HEK293 (cell line): ENCODE results near the gene QPCT.
"Not testable (repeated sequence)": the region's sequence is repeated elsewhere in the genome, so short reads cannot be mapped to it uniquely, and the experiment has no call there.

Experiments
- CTCF ChIA-PET: fragments of 350-600 bp; formaldehyde crosslinking; extraction: SDS; loops from one replicate; lab custom pipeline; 2021; ENCODE audit warnings: antibody characterized with exemption; lab: Yijun Ruan, JAX
- POLR2A ChIA-PET: fragments of 300-600 bp; formaldehyde crosslinking; extraction: SDS; loops from one replicate; lab custom pipeline; 2020; ENCODE audit warnings: antibody characterized with exemption, inconsistent platforms; lab: Yijun Ruan, JAX
- H3K27ac ChIP-seq: fragments of 200-500 bp; sonication (Bioruptor generic); 2 replicates; pipeline ENCODE4 v1.5.1; 2014; ENCODE audit warnings: low read depth, low read length, control low read depth, inconsistent platforms; ENCODE audit errors: extremely low read depth
- H3K36me3 ChIP-seq, 2 experiments: fragments of 200-500 bp in 1 of 2; sonication (Bioruptor generic) in 1 of 2; 1 replicate in 1 of 2; 2 replicates in 1 of 2; pipeline ENCODE4 v1.5.1; 2014 to 2017; ENCODE audit warnings: inconsistent platforms in 2 of 2, low read length in 2 of 2; ENCODE audit not compliant: control insufficient read depth in 2 of 2, insufficient read depth in 1 of 2
- H3K4me1 ChIP-seq: fragments of 200-500 bp; sonication (Bioruptor generic); 2 replicates; pipeline ENCODE4 v1.5.1; 2014; ENCODE audit warnings: mild to moderate bottlenecking, low read length, inconsistent platforms; ENCODE audit not compliant: control insufficient read depth, insufficient read depth
- H3K4me3 ChIP-seq: 2 replicates; pipeline ENCODE4 v1.5.1; 2011; ENCODE audit warnings: low read depth, mild to moderate bottlenecking, control low read depth, low read length, moderate library complexity
- H3K9me3 ChIP-seq: fragments of 200-500 bp; sonication (Bioruptor generic); 2 replicates; pipeline ENCODE4 v1.5.1; 2014; ENCODE audit warnings: low read depth, low read length, inconsistent platforms; ENCODE audit not compliant: control insufficient read depth, insufficient read depth
- HOXD13 ChIP-seq: sonication (generic); formaldehyde crosslinking; IDR thresholded peaks from 2 replicates; pipeline ENCODE4 v1.8.0; 2022; ENCODE audit warnings: missing genetic modification reagents, borderline replicate concordance
- KLF7 ChIP-seq: fragments of 450-650 bp; formaldehyde crosslinking; IDR thresholded peaks from 2 replicates; pipeline ENCODE4 v1.5.1; 2016; ENCODE audit warnings: missing biosample characterization, missing genetic modification characterization, borderline replicate concordance
- KLF9 ChIP-seq: fragments of 450-650 bp; formaldehyde crosslinking; IDR thresholded peaks from 2 replicates; pipeline ENCODE4 v1.5.1; 2016; ENCODE audit warnings: missing biosample characterization, missing genetic modification characterization, low read depth
- PRDM1 ChIP-seq: fragments of 450-650 bp; formaldehyde crosslinking; IDR thresholded peaks from 2 replicates; pipeline ENCODE4; 2016; ENCODE audit warnings: missing biosample characterization, missing genetic modification characterization
- ZBTB17 ChIP-seq: fragments of 450-650 bp; formaldehyde crosslinking; IDR thresholded peaks from 2 replicates; pipeline ENCODE4 v1.5.1; 2016; ENCODE audit warnings: missing biosample characterization, missing genetic modification characterization
- ZNF121 ChIP-seq: fragments of 450-650 bp; formaldehyde crosslinking; IDR thresholded peaks from 2 replicates; pipeline ENCODE4 v1.5.1; 2016; ENCODE audit warnings: missing biosample characterization, missing genetic modification characterization
- ZNF2 ChIP-seq: fragments of 450-650 bp; formaldehyde crosslinking; IDR thresholded peaks from 2 replicates; pipeline ENCODE4 v1.5.1; 2016; ENCODE audit warnings: missing biosample characterization, missing genetic modification characterization
- ZNF311 ChIP-seq: fragments of 450-650 bp; formaldehyde crosslinking; IDR thresholded peaks from 2 replicates; pipeline ENCODE4 v1.5.1; 2017; ENCODE audit warnings: missing biosample characterization, missing genetic modification characterization, borderline replicate concordance
- ZNF510 ChIP-seq: fragments of 450-650 bp; formaldehyde crosslinking; IDR thresholded peaks from 2 replicates; pipeline ENCODE4 v1.5.1; 2018; ENCODE audit warnings: mild to moderate bottlenecking, missing genetic modification characterization, missing biosample characterization; ENCODE audit not compliant: insufficient replicate concordance
- ZNF544 ChIP-seq: fragments of 450-650 bp; formaldehyde crosslinking; IDR thresholded peaks from 2 replicates; pipeline ENCODE4 v1.5.0; 2017; ENCODE audit warnings: missing biosample characterization, missing genetic modification characterization
- ZNF561 ChIP-seq: fragments of 450-650 bp; IDR thresholded peaks from 2 replicates; pipeline ENCODE4 v1.5.1; 2018; ENCODE audit warnings: missing biosample characterization, missing genetic modification characterization, borderline replicate concordance
- ZNF670 ChIP-seq: fragments of 450-650 bp; formaldehyde crosslinking; IDR thresholded peaks from 2 replicates; pipeline ENCODE4 v1.5.1; 2016; ENCODE audit warnings: missing biosample characterization, missing genetic modification characterization, low read depth
- ZNF776 ChIP-seq: fragments of 450-650 bp; formaldehyde crosslinking; IDR thresholded peaks from 2 replicates; pipeline ENCODE4 v1.5.0; 2017; ENCODE audit warnings: missing biosample characterization, missing genetic modification characterization, borderline replicate concordance
- TF ChIP-seq, protein P1 (sequence below): fragments of 450-650 bp; formaldehyde crosslinking; IDR thresholded peaks from 2 replicates; pipeline ENCODE4 v1.5.1; 2016; ENCODE audit warnings: missing biosample characterization, missing genetic modification characterization, borderline replicate concordance
- TF ChIP-seq, protein P2 (sequence below): sonication (generic); formaldehyde crosslinking; IDR thresholded peaks from 2 replicates; pipeline ENCODE4 v1.8.1; 2022; ENCODE audit warnings: mild to moderate bottlenecking, moderate library complexity, missing genetic modification reagents
- TF ChIP-seq, protein P3 (sequence below): fragments of 450-650 bp; formaldehyde crosslinking; IDR thresholded peaks from 2 replicates; pipeline ENCODE4 v1.5.1; 2016; ENCODE audit warnings: missing biosample characterization, missing genetic modification characterization
- TF ChIP-seq, protein P4 (sequence below): fragments of 450-650 bp; formaldehyde crosslinking; IDR thresholded peaks from 2 replicates; pipeline ENCODE4 v1.5.1; 2016; ENCODE audit warnings: missing biosample characterization, missing genetic modification characterization
- TF ChIP-seq, protein P5 (sequence below): fragments of 450-650 bp; formaldehyde crosslinking; IDR thresholded peaks from 2 replicates; pipeline ENCODE4 v1.5.1; 2016; ENCODE audit warnings: missing biosample characterization, missing genetic modification characterization
- TF ChIP-seq, protein P6 (sequence below): fragments of 450-650 bp; formaldehyde crosslinking; IDR thresholded peaks from 2 replicates; pipeline ENCODE4 v1.5.1; 2016; ENCODE audit warnings: missing biosample characterization, missing genetic modification characterization

QPCT gene

DNA sequence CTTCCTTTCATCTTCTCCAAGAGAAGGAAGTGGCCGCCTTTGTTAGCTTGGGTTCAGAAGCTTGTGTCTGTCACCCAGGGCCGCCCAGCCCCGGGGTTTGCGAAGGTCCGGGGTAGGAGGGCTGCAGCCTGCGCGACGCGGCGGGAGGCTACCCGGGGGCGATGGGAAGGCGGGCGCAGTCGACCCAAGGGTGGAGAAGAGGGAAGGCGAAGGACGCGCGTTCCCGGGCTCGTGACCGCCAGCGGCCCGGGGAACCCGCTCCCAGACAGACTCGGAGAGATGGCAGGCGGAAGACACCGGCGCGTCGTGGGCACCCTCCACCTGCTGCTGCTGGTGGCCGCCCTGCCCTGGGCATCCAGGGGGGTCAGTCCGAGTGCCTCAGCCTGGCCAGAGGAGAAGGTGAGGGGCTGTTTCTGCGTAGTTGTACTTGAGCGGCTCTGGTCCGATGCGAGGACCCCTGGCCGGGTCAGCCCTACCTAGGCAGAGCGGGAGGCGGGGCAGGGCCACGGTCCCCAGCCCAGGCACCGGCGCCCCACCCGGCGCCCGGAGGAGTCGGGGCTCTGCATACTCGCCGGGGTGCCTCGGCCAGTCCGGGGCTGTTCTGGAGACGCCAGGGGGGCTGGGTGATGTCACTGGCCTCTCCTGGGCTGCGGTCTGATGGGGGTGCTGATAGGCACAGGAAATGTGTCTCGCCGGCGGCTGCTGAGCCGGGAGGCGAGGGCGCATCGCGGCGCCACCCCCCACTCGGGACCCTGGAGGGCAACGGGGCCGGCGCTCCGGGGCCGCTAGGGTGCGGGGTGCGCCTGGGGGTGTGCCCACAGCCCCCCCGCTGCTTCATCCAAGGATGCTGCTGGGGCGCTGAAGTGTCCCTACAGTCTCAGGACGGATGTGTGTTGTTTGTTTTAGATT lies at the start of gene QPCT (continued):
- TF ChIP-seq, protein P1, sequence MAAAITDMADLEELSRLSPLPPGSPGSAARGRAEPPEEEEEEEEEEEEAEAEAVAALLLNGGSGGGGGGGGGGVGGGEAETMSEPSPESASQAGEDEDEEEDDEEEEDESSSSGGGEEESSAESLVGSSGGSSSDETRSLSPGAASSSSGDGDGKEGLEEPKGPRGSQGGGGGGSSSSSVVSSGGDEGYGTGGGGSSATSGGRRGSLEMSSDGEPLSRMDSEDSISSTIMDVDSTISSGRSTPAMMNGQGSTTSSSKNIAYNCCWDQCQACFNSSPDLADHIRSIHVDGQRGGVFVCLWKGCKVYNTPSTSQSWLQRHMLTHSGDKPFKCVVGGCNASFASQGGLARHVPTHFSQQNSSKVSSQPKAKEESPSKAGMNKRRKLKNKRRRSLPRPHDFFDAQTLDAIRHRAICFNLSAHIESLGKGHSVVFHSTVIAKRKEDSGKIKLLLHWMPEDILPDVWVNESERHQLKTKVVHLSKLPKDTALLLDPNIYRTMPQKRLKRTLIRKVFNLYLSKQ (tag by site-specific recombination), result no peak
- TF ChIP-seq ZNF510 (tag by site-specific recombination), result no peak

DNA sequence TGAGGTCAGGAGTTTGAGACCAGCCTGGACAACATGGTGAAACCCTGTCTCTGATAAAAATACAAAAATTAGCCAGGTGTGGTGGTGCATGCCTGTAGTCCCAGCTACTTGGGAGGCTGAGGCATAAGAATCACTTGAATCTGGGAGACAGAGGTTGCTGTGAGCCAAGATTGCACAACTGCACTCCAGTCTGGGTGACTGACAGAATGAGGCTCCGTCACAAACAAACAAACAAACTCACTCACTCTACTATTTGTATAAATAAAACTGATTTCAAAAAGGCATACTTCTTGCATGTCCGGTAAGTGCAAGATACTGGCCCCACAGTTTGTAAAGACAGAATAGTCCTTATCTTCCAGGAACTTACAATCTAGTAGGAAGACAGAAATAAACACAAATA lies 49.6 kb upstream of the QPCT start:
- H3K27ac ChIP-seq, H3K9me3 ChIP-seq, H3K4me3 ChIP-seq, POLR2A ChIA-PET, CTCF ChIA-PET: not testable (repeated sequence)
- Histone ChIP-seq H3K36me3 (peaks cover 16 to 23% of the 10 kb centered on the region in 2 experiments), H3K4me1 (peaks cover 13% of the 10 kb centered on the region)

DNA sequence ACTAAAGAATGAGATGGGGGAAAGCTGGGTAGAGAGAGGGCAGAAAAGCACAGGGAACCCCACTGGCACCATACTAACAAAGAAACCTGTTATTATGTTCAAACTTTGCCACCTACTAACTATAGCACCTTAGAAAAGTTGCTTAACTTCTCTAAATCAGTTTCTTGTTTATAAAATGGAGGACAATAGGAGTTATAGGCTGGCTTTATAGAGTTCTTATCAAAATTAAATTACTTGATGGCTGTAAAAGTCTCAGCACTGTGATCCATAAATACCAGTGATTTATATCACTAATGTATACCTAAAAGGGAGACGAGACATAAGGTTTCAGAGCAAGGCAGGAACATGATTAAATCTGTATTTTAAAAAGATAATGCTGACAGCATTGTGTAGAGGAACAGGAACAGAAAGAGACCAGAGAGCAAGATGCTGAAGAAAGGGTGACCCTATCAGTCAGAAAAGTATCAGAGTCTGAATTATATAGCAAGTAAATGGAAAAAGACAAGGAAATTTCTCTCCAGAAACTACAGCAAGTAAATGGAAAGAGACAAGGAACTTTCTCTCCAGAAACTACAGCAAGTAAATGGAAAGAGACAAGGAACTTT lies 48.9 kb upstream of the QPCT start:
- H3K9me3 ChIP-seq, result no peaks in the 10 kb centered on the region
- H3K4me3 ChIP-seq, result no peak overlapping the region
- ChIA-PET POLR2A (no interaction called here), CTCF (no interaction called here)
- H3K4me1 ChIP-seq, result peaks cover 13% of the 10 kb centered on the region
- H3K36me3 ChIP-seq, result peaks cover 16 to 18% of the 10 kb centered on the region in 2 experiments
- H3K27ac ChIP-seq, result no peak overlapping the region
- TF ChIP-seq KLF9 (tag by site-specific recombination) (no peak), ZBTB17 (tag by site-specific recombination) (no peak), HOXD13 (CRISPR knock-in tag) (no peak), ZNF670 (tag by site-specific recombination) (no peak), ZNF561 (tag by site-specific recombination) (no peak), PRDM1 (tag by site-specific recombination) (0 out of 2 replicates have a peak, but pooled peaks have one; percentile 60), ZNF311 (no peak), KLF7 (tag by site-specific recombination) (no peak), ZNF544 (no peak), ZNF2 (no peak), ZNF776 (tag by site-specific recombination) (no peak), ZNF121 (tag by site-specific recombination) (no peak)
- TF ChIP-seq, protein P2, sequence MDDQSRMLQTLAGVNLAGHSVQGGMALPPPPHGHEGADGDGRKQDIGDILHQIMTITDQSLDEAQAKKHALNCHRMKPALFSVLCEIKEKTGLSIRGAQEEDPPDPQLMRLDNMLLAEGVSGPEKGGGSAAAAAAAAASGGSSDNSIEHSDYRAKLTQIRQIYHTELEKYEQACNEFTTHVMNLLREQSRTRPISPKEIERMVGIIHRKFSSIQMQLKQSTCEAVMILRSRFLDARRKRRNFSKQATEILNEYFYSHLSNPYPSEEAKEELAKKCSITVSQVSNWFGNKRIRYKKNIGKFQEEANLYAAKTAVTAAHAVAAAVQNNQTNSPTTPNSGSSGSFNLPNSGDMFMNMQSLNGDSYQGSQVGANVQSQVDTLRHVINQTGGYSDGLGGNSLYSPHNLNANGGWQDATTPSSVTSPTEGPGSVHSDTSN (CRISPR knock-in tag), result no peak
- TF ChIP-seq, protein P3, sequence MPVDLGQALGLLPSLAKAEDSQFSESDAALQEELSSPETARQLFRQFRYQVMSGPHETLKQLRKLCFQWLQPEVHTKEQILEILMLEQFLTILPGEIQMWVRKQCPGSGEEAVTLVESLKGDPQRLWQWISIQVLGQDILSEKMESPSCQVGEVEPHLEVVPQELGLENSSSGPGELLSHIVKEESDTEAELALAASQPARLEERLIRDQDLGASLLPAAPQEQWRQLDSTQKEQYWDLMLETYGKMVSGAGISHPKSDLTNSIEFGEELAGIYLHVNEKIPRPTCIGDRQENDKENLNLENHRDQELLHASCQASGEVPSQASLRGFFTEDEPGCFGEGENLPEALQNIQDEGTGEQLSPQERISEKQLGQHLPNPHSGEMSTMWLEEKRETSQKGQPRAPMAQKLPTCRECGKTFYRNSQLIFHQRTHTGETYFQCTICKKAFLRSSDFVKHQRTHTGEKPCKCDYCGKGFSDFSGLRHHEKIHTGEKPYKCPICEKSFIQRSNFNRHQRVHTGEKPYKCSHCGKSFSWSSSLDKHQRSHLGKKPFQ, result no peak
- TF ChIP-seq, protein P4, sequence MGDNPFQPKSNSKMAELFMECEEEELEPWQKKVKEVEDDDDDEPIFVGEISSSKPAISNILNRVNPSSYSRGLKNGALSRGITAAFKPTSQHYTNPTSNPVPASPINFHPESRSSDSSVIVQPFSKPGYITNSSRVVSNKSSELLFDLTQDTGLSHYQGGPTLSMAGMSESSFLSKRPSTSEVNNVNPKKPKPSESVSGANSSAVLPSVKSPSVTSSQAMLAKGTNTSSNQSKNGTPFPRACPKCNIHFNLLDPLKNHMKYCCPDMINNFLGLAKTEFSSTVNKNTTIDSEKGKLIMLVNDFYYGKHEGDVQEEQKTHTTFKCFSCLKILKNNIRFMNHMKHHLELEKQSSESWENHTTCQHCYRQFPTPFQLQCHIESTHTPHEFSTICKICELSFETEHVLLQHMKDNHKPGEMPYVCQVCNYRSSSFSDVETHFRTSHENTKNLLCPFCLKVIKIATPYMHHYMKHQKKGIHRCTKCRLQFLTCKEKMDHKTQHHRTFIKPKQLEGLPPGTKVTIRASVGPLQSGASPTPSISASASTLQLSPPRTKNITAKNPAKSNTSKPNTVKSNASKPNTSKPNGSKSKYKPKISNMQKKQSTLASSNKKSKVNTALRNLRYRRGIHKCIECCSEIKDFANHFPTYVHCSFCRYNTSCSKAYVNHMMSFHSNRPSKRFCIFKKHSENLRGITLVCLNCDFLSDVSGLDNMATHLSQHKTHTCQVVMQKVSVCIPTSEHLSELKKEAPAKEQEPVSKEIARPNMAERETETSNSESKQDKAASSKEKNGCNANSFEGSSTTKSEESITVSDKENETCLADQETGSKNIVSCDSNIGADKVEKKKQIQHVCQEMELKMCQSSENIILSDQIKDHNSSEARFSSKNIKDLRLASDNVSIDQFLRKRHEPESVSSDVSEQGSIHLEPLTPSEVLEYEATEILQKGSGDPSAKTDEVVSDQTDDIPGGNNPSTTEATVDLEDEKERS (tag by site-specific recombination), result no peak
- TF ChIP-seq, protein P5, sequence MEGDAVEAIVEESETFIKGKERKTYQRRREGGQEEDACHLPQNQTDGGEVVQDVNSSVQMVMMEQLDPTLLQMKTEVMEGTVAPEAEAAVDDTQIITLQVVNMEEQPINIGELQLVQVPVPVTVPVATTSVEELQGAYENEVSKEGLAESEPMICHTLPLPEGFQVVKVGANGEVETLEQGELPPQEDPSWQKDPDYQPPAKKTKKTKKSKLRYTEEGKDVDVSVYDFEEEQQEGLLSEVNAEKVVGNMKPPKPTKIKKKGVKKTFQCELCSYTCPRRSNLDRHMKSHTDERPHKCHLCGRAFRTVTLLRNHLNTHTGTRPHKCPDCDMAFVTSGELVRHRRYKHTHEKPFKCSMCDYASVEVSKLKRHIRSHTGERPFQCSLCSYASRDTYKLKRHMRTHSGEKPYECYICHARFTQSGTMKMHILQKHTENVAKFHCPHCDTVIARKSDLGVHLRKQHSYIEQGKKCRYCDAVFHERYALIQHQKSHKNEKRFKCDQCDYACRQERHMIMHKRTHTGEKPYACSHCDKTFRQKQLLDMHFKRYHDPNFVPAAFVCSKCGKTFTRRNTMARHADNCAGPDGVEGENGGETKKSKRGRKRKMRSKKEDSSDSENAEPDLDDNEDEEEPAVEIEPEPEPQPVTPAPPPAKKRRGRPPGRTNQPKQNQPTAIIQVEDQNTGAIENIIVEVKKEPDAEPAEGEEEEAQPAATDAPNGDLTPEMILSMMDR (tag by site-specific recombination), result no peak
- TF ChIP-seq, protein P6, sequence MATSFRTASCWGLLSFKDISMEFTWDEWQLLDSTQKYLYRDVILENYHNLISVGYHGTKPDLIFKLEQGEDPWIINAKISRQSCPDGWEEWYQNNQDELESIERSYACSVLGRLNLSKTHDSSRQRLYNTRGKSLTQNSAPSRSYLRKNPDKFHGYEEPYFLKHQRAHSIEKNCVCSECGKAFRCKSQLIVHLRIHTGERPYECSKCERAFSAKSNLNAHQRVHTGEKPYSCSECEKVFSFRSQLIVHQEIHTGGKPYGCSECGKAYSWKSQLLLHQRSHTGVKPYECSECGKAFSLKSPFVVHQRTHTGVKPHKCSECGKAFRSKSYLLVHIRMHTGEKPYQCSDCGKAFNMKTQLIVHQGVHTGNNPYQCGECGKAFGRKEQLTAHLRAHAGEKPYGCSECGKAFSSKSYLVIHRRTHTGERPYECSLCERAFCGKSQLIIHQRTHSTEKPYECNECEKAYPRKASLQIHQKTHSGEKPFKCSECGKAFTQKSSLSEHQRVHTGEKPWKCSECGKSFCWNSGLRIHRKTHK (tag by site-specific recombination), result no peak
